Fibroblast of skin of scalp (primary cell): ENCODE measurements around the gene FAM219B.

ENCODE experiments used
- DNase-seq: peaks from one replicate; pipeline ENCODE4 v3.0.0-alpha.2; 2013

The FAM219B gene

DNA sequence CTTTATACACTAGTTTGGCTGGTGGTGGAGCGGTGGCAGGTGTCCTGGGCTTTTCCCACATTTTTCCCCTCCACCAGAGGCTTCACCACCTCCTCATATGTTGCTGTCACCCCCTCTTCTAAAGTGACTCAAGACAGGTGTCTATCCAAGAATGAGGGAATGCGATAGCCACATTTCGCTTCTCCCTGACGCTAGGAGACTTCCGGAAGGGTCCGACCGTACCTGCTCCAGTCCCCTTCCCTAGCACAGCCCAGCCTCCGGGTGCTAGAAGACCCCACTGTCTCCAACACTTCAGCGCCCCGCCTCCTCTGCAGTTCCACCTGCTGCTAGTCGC is 34.0 kb downstream of the FAM219B start:
- DNase-seq: no peak

DNA sequence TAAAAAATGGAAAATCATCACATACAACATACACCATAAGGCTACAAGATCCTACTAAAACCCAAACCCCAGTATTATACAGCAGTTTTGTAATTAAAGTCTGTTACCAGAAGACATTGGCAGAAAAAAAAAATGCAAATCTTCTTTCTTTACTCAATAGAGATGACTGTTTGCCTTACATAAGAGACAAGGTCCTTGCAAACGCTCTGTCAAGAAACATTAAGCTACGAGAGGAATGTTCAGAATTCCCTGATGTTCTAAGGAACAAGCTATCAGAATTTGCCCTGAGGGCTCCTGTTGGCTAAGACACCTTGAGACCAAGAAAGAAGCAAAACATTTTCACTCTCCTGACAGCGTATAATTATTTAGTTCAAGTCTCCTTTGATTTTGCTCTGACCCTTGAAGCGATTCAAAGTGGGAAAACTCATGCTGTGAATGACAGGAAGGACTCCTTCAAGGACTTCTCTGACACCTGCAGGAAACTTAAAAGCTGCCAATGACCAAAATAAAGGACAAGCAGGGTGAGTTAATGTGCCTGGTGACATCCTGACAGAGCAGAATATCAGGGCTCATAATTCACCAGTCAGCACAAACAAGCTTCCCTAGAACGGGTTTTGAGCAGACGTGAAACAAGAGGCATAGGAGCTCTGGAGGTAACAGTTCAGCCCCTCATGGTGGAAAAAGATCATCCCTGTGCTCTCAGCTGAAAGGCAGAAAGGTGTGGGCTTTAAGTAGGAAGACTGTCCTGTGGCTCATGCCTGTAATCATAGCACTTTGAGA is 36.0 kb downstream of the FAM219B start:
- DNase-seq: no peak

GRCh38 chr15:74869726-74870407 is 36.8 kb downstream of the FAM219B start:
- no peak for DNase-seq

GRCh38 chr15:74869372-74869725 is 37.3 kb downstream of the FAM219B start:
- DNase-seq: no peak

GRCh38 chr15:74868059-74868458 is 38.6 kb downstream of the FAM219B start:
- no peak for DNase-seq

DNA sequence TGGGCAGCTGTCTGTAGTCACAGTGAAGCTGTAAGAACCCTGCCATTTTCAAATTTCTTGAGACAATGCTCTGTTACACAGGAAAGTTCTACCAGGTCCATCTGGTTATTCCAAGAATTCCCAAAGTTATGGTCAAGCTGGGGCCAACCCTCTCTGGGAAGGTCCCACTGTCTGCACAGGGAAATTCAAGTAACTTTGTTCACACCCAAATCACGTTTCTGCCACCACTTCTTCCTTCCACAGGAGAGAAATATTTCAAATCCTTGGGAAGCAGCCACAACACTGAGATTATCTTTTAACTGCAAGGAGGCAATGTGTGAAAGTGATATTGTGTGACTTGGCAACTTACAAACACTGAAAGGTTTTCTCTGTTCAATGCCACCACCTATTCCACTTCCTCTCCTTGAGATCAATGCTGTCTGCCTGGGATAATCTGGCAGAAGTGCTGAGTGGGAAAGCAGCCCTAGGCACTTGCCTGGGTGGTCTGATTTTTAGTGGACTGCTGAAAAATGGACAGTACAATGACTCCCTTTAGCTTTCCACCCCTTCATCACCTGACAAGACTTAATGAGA is 39.1 kb downstream of the FAM219B start:
- DNase-seq: no peak

DNA sequence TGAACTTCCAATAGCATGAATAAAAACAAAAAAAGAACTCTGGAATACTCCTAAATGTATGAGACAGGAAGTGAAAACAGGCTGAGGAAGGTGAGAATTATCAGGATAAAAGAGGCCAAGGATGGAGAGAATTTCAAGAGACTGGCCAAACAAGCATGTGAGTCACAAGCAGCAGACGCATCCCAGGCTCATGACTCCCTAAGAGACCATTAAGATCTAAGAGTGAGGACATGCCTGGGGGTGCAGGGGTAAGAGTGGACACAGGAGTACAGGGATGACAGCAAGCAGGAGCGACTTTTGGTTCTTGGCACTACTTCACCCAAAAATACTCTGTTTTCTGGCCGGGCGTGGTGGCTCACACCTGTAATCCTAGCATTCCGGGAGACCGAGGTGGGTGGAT is 40.6 kb downstream of the FAM219B start:
- peak; percentile 30 for DNase-seq

- no peak for DNase-seq
These were observed 41.3 kb downstream of the FAM219B start for GRCh38 chr15:74865316-74865715.

GRCh38 chr15:74864296-74864695 is 42.4 kb downstream of the FAM219B start:
- no peak for DNase-seq

DNA sequence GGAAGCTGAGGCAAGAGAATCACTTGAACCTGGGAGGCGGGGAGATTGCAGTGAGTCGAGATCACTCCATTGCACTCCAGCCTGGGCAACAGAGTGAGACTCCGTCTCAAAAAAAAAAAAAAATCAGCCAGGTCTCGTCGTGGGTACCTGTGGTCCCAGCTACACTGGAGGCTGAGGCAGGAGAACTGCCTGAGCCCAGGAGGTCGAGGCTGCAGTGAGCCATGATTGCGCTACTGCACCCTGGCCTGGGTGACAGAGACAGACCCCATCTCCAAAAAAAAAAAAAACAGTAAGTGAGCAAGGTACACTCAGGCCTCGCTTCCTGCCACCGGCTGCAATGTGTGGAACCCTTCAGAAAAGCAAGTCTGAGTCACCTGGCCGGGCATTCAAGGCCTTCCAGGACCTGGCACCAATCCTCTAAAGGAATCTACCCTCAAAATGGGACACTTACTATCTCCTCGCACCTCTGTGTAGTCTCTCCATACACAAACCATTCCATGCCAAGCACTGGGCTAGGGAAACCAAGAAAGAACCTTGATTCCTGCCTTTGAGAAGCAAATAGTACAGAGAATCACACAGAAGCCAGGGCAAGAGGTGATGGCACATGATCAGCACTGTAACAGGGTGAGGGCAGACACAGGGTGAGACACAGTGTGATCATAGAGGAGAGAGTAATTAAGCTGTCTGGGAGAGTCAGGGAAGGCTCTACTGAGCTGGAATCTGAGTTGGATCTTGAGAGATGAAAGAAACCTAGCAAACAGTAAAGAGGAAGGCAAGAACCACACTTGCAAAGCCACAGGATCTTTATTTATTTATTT is 43.2 kb downstream of the FAM219B start:
- no peak for DNase-seq

GRCh38 chr15:74858369-74858740 is 48.3 kb downstream of the FAM219B start:
- no peak for DNase-seq

DNA sequence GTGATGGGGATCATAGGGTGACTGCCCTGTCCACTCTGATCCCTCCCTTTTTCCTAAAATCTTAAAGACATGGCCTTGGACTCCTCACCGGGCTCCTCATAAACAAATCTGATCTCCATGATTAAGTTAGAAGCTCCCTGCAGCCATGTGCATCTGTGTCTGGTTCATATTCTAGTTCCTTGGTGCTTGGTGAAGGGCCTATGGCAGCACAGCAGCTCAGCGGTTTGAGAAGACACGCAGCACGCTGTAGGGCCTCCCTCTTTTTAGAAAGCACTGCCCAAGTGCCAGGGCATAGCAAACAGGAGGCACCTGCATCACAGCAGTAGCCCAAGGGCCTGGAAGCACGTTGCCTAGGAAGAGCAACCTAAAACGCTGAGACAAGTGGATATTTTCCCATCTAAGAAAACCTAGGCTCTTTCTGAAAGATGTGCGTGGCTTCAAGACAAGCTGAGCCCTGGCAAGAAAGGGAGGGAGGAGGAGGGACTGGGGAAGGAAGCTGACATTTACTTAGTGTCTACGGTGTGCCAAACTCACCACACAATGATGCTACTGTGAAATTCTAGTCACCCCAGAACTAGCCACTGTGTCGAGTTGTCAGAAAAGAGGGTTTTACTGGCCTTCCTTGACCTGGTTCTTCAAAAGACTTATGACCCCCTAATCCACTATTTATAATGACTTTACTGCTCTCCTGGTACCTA is 48.8 kb downstream of the FAM219B start:
- no peak for DNase-seq

- DNase-seq: no peak
These were observed 49.5 kb downstream of the FAM219B start for GRCh38 chr15:74857082-74857655.

DNA sequence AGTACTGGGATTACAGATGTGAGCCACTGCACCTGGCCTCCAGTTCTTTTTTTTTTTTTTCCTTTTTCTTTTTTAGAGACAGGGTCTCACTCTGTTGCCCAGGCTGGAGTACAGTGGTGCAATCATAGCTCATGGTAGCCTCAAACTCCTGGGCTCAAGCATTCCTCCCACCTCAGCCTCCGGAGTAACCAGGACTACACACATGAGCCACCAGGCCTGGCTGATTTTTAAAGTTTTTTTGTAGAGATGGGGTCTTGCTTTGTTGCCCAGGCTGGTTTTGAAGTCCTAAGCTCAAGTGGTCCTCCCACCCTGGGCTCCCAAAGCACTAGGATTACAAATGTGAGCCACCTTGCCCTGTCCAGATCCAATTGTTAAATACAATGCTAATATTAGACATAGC is 50.1 kb downstream of the FAM219B start:
- DNase-seq: no peak

- DNase-seq: no peak
These were observed 50.8 kb downstream of the FAM219B start for GRCh38 chr15:74855857-74856256.

- no peak for DNase-seq
These were observed 52.1 kb downstream of the FAM219B start for GRCh38 chr15:74854453-74855022.

DNA sequence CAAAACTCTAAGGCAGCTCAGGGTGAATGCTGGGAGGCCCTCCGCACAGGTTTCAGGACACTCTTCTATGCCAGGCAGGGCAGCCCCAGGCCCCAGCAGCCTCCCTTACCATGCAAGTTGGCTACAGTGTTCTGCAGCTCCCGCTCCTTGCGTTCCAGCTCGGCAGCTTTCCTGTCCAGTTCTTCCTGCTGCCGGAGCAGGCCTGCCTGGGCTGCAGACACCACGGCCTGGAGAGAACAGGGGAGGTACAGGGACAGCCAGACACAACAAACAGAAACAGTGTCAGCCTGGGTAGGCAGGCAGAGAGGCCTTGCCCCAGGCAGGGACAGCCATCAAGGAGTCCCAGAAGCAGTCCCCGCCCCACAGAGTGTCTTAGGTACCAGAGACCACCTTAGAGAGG is 54.7 kb downstream of the FAM219B start:
- no peak for DNase-seq

GRCh38 chr15:74850393-74850792 is 56.3 kb downstream of the FAM219B start:
- no peak for DNase-seq
